ENCODE results near the gene TNFSF11.

DNA sequence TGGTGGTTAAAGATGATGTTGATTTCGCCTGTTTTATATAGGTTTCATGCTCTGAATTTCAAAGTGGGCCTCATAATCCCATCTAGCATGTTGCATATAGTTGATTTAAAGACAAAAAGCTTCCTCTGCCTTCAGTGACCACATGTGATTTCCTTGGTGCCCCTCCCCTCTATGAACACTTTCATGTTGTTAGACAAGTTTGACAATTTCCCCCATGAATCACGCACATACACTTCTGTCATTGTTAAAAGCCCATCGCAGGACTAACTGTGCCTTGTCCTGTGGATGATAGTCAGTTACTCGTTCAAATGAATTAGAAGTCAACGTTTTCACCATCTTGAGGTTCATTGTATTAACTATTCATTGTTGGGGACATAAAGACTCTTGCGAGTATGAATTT, 6.7 kb downstream of the TNFSF11 start:
- TF ChIP-seq, protein P1, sequence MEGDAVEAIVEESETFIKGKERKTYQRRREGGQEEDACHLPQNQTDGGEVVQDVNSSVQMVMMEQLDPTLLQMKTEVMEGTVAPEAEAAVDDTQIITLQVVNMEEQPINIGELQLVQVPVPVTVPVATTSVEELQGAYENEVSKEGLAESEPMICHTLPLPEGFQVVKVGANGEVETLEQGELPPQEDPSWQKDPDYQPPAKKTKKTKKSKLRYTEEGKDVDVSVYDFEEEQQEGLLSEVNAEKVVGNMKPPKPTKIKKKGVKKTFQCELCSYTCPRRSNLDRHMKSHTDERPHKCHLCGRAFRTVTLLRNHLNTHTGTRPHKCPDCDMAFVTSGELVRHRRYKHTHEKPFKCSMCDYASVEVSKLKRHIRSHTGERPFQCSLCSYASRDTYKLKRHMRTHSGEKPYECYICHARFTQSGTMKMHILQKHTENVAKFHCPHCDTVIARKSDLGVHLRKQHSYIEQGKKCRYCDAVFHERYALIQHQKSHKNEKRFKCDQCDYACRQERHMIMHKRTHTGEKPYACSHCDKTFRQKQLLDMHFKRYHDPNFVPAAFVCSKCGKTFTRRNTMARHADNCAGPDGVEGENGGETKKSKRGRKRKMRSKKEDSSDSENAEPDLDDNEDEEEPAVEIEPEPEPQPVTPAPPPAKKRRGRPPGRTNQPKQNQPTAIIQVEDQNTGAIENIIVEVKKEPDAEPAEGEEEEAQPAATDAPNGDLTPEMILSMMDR (IDR thresholded peaks at IDR 0.05) = no peak
- no peak for TF ChIP-seq POLR2A (IDR thresholded peaks at IDR 0.05)

Data from uterus (tissue), 2 donors.